Endothelial cell of umbilical vein (primary cell): ENCODE data around the gene CEP78. TPM values are rescaled to one million over a fixed set of nuclear protein-coding genes. Genes with fewer than 3 reads are reported as not detected.

Source experiments
- BruUV-seq: library from RNA; stranded (reverse); fragments of 400-500 nt; replicated peaks from 2 replicates; lab custom pipeline; 2021; lab: Mats Ljungman, UMichigan
- CTCF ChIA-PET: fragments of 300-600, 350-600 bp; sonication (Branson Sonifier 250); formaldehyde crosslinking; loops from one replicate; lab custom pipeline; 2021; ENCODE audit warnings: antibody characterized with exemption, inconsistent platforms; lab: Charles Lee
- POLR2A ChIA-PET: fragments of 300-600, 350-600 bp; sonication (Branson Sonifier 250); formaldehyde crosslinking; loops from one replicate; lab custom pipeline; 2021; ENCODE audit warnings: antibody characterized with exemption, inconsistent platforms; lab: Charles Lee
- DNase-seq: peaks from one replicate; pipeline ENCODE4 v3.0.0-alpha.2; 2011; ENCODE audit warnings: low read depth, low spot score
- FAIRE-seq: peaks from 2 replicates; lab custom pipeline; 2011; peaks lifted over from hg19 to GRCh38; lab: Jason Lieb, UNC
- H2AFZ ChIP-seq: 2 replicates; pipeline ENCODE4 v1.6.0; 2012; ENCODE audit warnings: low read depth, low read length, control low read depth, inconsistent platforms
- H3K27ac ChIP-seq: 2 replicates; pipeline ENCODE4 v1.5.1; 2011; ENCODE audit warnings: low read depth, mild to moderate bottlenecking, control low read depth, low read length, moderate library complexity; ENCODE audit not compliant: insufficient read depth
- H3K27me3 ChIP-seq, 2 experiments: 2 replicates each; pipeline versions ENCODE4 v1.6.0 to v1.6.1; 2011; ENCODE audit warnings: low read length in 2 of 2, mixed read lengths in 1 of 2; ENCODE audit not compliant: control insufficient read depth in 2 of 2, insufficient read depth in 2 of 2
- H3K36me3 ChIP-seq, 2 experiments: 2 replicates in 1 of 2; 3 replicates in 1 of 2; pipeline ENCODE4 v1.5.1; 2011; ENCODE audit warnings: low read length in 2 of 2, mild to moderate bottlenecking in 1 of 2, moderate library complexity in 1 of 2; ENCODE audit not compliant: control insufficient read depth in 2 of 2, insufficient read depth in 2 of 2; ENCODE audit errors: extremely low read depth in 1 of 2
- H3K4me1 ChIP-seq: 3 replicates; pipeline ENCODE4 v1.5.1; 2011; ENCODE audit warnings: mild to moderate bottlenecking, low read length; ENCODE audit not compliant: control insufficient read depth, insufficient read depth; ENCODE audit errors: extremely low read depth
- H3K4me2 ChIP-seq: 2 replicates; pipeline ENCODE4 v1.6.1; 2011; ENCODE audit warnings: low read length, control low read depth, mixed read lengths; ENCODE audit not compliant: insufficient read depth
- H3K4me3 ChIP-seq, 3 experiments: fragments of 200-600 bp in 1 of 3; sonication (generic), shearing (Covaris generic) in 1 of 3; replicated peaks in 1 of 3; 2 replicates each; pipeline ENCODE4 v1.5.1; 2011 to 2016; ENCODE audit warnings: control low read depth in 3 of 3, low read length in 3 of 3, mild to moderate bottlenecking in 2 of 3, inconsistent platforms in 1 of 3, low read depth in 1 of 3, moderate library complexity in 1 of 3; ENCODE audit not compliant: insufficient read depth in 1 of 3
- H3K79me2 ChIP-seq: 2 replicates; pipeline ENCODE4 v1.6.0; 2012; ENCODE audit warnings: low read length, inconsistent platforms; ENCODE audit not compliant: control insufficient read depth, insufficient read depth
- H3K9ac ChIP-seq: replicated peaks from 2 replicates; pipeline ENCODE3; 2011; ENCODE audit warnings: low read length, control low read depth; ENCODE audit not compliant: insufficient read depth; ENCODE audit errors: extremely low read depth
- H3K9me1 ChIP-seq: replicated peaks from 3 replicates; pipeline ENCODE4 v1.6.0; 2011; ENCODE audit warnings: mild to moderate bottlenecking, low read length; ENCODE audit not compliant: control insufficient read depth, insufficient read depth; ENCODE audit errors: extremely low read depth
- H3K9me3 ChIP-seq: replicated peaks from 2 replicates; pipeline ENCODE4 v1.5.1; 2012; ENCODE audit warnings: low read length, inconsistent platforms; ENCODE audit not compliant: control insufficient read depth, insufficient read depth
- H4K20me1 ChIP-seq: replicated peaks from 2 replicates; pipeline ENCODE3; 2011; ENCODE audit warnings: mild to moderate bottlenecking, low read length; ENCODE audit not compliant: control insufficient read depth, insufficient read depth; ENCODE audit errors: extremely low read depth
- CTCF ChIP-seq, 2 donors: IDR thresholded peaks; 1 replicate in 1 of 2; 2 replicates in 1 of 2; pipeline ENCODE4 v1.5.1; 2011; ENCODE audit warnings: low read length in 2 of 2, mild to moderate bottlenecking in 2 of 2, moderate library complexity in 2 of 2, control low read depth in 1 of 2, inconsistent platforms in 1 of 2, low read depth in 1 of 2; ENCODE audit not compliant: insufficient read depth in 1 of 2; ENCODE audit errors: extremely low read depth in 1 of 2
- EZH2 ChIP-seq: IDR thresholded peaks from 2 replicates; pipeline ENCODE4 v1.6.1; 2012; ENCODE audit warnings: borderline replicate concordance, low read depth, mild to moderate bottlenecking, moderate library complexity, low read length, inconsistent platforms; ENCODE audit not compliant: severe bottlenecking
- FOS ChIP-seq: IDR thresholded peaks from 2 replicates; pipeline ENCODE4 v1.6.1; 2011; ENCODE audit warnings: mild to moderate bottlenecking, low read length, moderate library complexity, borderline replicate concordance; ENCODE audit not compliant: insufficient read depth
- GATA2 ChIP-seq: IDR thresholded peaks from 2 replicates; pipeline ENCODE4 v1.7.0; 2011; ENCODE audit warnings: low read depth, mild to moderate bottlenecking, moderate library complexity, mixed read lengths, low read length; ENCODE audit not compliant: insufficient read length, insufficient read depth
- JUN ChIP-seq: IDR thresholded peaks from 2 replicates; pipeline ENCODE4 v1.6.1; 2011; ENCODE audit warnings: borderline replicate concordance, low read depth; ENCODE audit not compliant: insufficient read length, insufficient read depth
- MAX ChIP-seq: IDR thresholded peaks from 2 replicates; pipeline ENCODE4 v1.6.1; 2011; ENCODE audit not compliant: insufficient read depth, insufficient read length
- MYC ChIP-seq: IDR thresholded peaks from one replicate; pipeline ENCODE4 v1.6.1; 2011; ENCODE audit warnings: mild to moderate bottlenecking, low read depth, low read length
- POLR2A ChIP-seq: IDR thresholded peaks from 2 replicates; pipeline ENCODE4 v1.6.1; 2012; ENCODE audit warnings: low read depth, mild to moderate bottlenecking, control low read depth, low read length
- POLR2AphosphoS5 ChIP-seq: IDR thresholded peaks from 2 replicates; pipeline ENCODE4 v1.6.1; 2012; ENCODE audit warnings: low read depth, mild to moderate bottlenecking, control low read depth, low read length, moderate library complexity; ENCODE audit not compliant: insufficient read depth
- dilution Hi-C: fragments of 300-500 bp; cut with MboI; formaldehyde crosslinking; loops from one replicate; pipeline ENCODE4 v1.15.0; 2019; ENCODE audit warnings: low sequenced_read_pairs; ENCODE audit not compliant: extremely low pct_ligation_motif_present
- intact Hi-C: fragments of 100-400 bp; cut with micrococcal nuclease; formaldehyde crosslinking; loops from one replicate; pipeline ENCODE4 v1.10.0; 2022
- polyA plus RNA-seq, 4 experiments: library from polyadenylated mRNA; depleted of rRNA in 3 of 4; stranded (reverse) in 3 of 4; unstranded in 1 of 4; fragments of >200 nt; gene quantifications; 2 replicates each; pipeline versions ENCODE4 v1.2.1 to v1.2.3, GENCODE V29; 2011 to 2012; ENCODE audit warnings: missing spikeins in 1 of 4
- total RNA-seq: library from RNA; stranded (reverse); gene quantifications from 2 replicates; pipeline ENCODE4 v1.2.3, GENCODE V29; 2021

CEP78 gene
- total and polyA plus RNA-seq, 2 donors (not counting 3 experiments of a cell fraction or from before 2014, with no cell fraction given): 6.5 to 35.9 TPM

- no peak for DNase-seq
Measured at GRCh38 chr9:78249542-78249941, 13.7 kb downstream of the CEP78 start.

More at GRCh38 chr9:78249542-78249941, 13.7 kb downstream of the CEP78 start:
- no peaks in the 10 kb centered on the region for H4K20me1 ChIP-seq
- BruUV-seq: no TSS peak
- no peaks in the 10 kb centered on the region for H3K79me2 ChIP-seq
- intact Hi-C loops (no loop called here), dilution Hi-C loops (no loop called here)
- H2AFZ ChIP-seq: no peak overlapping the region
- H3K9me1 ChIP-seq: no peaks in the 10 kb centered on the region
- H3K9ac ChIP-seq: no peak overlapping the region
- TF ChIP-seq POLR2AphosphoS5 (no peak), MYC (no peak), GATA2 (no peak), JUN (no peak), CTCF (IDR thresholded peaks at IDR 0.05; ENCODE audit: extremely low read depth in 1 of 2, insufficient read depth in 1 of 2, low read depth in 1 of 2, low read length in 2 of 2) (no peak), POLR2A (no peak), FOS (no peak), MAX (no peak), EZH2 (no peak)
- H3K36me3 ChIP-seq: no peaks in the 10 kb centered on the region
- ChIA-PET POLR2A (no interaction called here), CTCF (no interaction called here)
- no peaks in the 10 kb centered on the region for H3K4me1 ChIP-seq
- no peak for FAIRE-seq
- H3K27ac ChIP-seq: no peak overlapping the region
- no peaks in the 10 kb centered on the region for H3K27me3 ChIP-seq
- no peak overlapping the region for H3K4me3 ChIP-seq
- H3K4me2 ChIP-seq: no peak overlapping the region
- H3K9me3 ChIP-seq: no peaks in the 10 kb centered on the region
